Left renal pelvis (tissue), 4 donors: ENCODE results near the gene DNAH8. TPM values are rescaled to one million over a fixed set of nuclear protein-coding genes. Genes with fewer than 3 reads are reported as not detected.

ENCODE experiments used
- DNase-seq, 4 donors: peaks; one replicate each; pipeline ENCODE4 v3.0.0-alpha.2; 2013; ENCODE audit warnings: low read depth in 4 of 4, low spot score in 3 of 4
- polyA plus RNA-seq, 4 donors: library from polyadenylated mRNA; unstranded; fragments of 120-200 nt; gene quantifications; one replicate each; pipeline ENCODE4 v1.2.1, GENCODE V29; 2013; ENCODE audit not compliant: insufficient read length in 4 of 4

The DNAH8 gene
- polyA plus RNA-seq, 4 donors = 0.15 to 0.77 (median 0.46) TPM

DNA sequence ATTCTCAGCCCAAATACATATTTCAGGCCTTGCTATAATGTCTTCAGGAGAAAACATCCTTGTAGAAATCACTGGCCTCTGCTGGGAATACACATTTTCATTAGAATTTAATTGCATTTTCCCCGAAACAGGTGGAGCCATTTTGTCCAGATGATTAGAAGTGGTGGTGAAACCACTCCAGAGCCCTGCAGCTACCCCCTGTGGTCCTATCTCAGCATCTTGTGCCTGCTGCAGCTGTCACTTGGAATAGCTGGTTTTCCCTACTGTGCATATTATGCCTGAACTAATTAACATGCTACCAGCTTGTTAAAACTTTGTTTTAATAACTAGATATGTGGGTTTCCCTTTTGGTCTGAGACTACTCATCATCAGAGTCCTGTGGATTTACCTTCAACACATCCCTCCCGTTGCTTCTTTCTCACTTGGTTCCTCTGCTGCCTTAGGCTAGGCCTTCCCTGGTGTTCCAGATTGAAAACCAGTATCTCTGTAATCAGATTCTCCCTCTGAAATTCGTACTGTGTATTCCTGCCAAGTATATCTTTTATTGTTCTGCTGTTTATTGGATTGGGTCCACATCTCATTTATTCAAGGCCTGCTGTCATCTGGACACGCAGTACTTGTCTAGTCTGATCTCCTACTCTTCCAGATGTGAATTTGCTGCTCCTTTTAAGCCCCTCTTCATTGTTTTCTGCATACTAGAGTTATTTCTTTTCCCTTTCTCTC, 15.2 kb downstream of the DNAH8 start:
- no peak for DNase-seq

DNA sequence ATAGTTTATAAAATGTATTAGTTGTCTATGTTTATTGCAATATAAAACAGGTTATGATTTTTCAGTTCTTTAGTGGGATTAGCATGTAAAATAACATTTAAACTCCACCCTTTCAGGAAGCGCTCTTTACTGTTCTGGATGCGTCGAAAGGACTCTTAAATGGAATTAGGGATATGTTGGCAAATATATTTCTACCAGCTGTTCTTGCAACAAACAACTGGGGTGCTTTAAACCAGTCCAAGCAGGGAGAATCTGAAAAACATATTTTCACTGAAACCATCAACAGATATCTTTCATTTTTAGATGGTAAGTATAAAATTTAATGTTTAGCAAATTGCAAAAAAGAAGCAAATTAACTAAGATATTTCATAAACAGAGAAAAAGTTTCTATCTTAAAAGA, 21.8 kb downstream of the DNAH8 start:
- no peak for DNase-seq

- DNase-seq = no peak
Measured at GRCh38 chr6:38738261-38738660, 23.1 kb downstream of the DNAH8 start.

GRCh38 chr6:38739532-38739931, 24.4 kb downstream of the DNAH8 start:
- no peak for DNase-seq

DNA sequence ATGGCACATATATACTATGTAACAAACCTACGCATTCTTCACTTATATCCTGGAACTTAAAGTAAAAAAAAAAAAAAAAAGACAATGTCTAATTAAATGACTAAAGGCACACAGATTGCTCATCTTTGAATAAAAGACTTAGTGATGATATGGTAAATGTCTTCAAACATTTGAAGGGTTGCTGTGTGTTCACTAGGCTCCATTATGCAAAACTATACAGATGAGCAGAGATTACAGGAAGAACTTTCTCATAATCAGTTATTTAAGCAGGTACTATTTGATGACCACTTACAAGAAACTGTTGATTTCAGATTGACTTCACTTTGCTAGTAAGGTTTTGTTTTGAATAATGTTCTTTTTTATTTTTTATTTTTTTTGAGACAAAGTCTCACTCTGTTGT, 34.4 kb downstream of the DNAH8 start:
- DNase-seq = no peak

DNA sequence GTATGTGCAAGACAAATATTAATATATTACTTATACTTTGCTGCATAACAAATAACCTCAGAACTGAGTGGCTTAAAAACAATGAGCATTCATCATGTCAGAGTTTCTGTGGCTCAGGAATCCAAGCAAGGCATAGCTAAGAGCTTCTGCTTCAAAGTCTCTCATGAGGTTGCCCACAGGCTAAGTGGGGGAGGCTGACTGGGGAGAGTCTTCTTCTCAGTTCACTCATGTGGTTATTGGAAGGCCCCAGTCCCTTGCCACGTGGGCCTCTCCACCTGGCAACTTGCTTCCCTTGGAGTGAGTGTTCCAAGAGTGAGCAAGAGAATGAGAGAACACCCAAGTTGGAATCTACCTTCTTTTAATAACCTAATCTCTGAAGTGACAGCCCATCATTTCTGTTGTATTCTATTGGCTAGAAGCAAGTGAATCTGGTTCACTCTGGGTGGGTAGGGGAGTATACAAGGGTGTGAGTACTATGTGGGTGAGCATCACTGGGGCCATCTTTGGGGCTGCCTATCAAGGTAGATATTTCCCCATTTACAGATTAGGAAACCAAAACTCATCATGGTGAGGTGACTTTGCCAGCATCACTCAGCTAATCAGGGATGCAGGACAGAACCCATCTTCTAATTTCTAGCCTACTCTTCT, 36.0 kb downstream of the DNAH8 start:
- DNase-seq = no peak

GRCh38 chr6:38753707-38754106, 38.6 kb downstream of the DNAH8 start:
- no peak for DNase-seq

DNA sequence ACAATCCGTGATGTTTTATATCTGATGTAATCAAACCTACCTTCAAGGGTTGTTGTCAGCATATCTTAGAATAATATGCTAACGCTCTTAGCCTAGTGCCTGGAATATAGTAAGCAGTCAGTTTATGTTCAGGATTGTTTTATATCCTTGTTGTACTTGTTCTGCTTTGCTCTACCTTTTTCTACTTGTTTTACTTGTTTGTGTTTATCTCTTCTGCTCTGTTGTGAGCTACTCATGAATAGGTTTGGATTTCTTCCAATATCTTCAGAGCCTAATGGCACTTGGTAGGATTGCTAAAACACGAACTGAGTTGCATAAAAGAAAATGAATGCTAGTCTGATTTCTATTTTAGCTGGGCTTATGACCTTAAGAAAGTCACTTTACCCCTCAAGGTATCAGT, 40.1 kb downstream of the DNAH8 start:
- peak in 2 of 4 donors; percentile 1 to 25 for DNase-seq

DNA sequence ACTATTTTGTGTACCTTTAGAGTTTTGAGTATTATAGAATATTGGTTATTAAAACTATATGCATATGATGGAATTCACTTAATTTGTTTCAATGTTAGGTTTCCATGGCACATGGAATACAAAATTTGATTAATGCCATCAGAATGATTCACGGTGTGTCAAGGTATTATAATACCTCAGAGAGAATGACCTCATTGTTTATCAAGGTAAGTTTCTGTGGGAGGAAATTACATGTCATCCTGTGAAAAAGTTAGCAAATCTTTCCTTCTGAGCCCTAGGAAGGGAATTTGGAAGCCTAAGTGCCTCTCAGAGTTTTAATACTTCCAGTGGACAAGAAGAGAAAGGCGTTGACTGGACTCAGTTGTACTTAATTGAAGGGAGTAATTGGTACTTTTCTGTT, 40.8 kb downstream of the DNAH8 start:
- no peak for DNase-seq

GRCh38 chr6:38760097-38760496, 45.0 kb downstream of the DNAH8 start:
- no peak for DNase-seq

- DNase-seq = no peak
Measured at GRCh38 chr6:38762848-38763247, 47.7 kb downstream of the DNAH8 start.

GRCh38 chr6:38767560-38767959, 52.4 kb downstream of the DNAH8 start:
- DNase-seq = no peak

- no peak for DNase-seq
Measured at GRCh38 chr6:38773338-38773737, 58.2 kb downstream of the DNAH8 start.

DNA sequence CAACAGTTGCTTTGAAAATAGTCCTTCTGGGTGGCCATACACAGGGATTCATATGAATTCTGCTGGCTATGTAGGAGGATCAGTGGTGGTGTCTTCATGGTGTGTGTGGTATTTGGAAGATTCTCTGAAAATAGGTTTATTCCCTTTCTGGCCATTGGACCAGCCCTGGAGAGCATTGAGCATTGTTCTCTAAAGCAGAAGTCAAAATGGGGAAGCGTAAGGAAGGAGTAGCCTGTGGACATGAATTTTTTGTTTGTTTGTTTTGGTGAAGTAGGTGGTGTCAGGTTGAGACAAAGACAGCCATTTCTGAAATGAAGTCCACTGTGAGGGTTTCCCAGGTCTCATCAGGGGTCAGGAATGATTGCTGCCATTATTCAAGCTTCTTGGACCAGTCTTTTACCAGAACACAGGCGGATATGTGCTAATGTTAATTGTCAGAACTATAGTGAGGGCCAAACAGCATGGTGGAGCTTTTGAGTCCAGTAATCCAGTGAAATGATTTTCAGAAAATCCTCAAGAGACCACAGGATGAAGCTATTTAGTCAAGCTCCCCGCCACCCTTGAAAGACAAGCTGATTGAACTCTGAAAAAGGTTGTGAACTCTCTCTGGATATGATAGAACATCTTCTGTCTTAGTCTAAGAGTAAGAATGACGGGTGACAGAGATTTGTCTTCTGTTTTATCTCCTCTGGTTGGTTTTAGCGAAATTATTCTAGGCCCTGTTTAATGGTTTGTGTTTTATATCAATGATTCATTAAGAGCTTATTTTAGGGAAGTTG, 60.0 kb downstream of the DNAH8 start:
- DNase-seq = no peak

DNA sequence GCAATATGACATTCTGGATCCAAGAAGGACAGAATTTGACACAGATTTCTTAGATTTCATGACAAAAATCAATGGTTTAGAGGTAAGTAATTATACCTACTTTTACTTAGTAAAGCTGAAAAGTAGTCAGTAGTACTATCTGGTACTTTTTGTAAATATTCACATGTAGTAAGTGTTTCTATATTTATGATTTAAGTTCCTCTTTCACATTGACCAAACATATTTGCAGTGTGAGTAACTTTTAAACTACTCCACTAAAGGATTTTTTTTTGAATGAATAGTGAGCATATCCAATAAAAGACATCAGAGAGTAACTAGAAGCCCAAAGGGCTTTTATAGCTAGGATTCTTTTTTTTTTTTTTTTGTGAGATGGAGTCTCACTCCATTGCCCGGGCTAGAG, 60.8 kb downstream of the DNAH8 start:
- no peak for DNase-seq

GRCh38 chr6:38776515-38776914, 61.4 kb downstream of the DNAH8 start:
- DNase-seq = no peak

- DNase-seq = no peak
Measured at GRCh38 chr6:38779310-38780062, 64.4 kb downstream of the DNAH8 start.

DNA sequence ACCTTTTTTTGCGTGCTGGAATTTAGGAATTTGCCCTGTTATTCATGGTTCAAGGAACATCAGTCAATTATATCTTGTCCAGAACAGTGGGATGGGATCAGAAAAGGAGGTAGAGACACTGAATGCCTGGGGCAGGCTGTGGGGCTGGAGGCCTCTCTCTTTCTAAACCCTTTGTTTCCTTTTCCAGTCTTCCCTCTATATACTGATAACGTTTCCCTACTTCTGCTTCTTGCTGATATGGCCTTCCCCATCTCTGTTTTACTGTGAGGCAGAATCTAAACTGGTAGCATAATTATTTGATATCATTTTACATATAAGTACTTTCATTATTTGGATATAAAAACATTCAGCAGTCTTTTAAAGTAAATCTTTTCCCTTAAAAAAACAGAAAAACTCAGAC, 67.5 kb downstream of the DNAH8 start:
- no peak for DNase-seq

DNA sequence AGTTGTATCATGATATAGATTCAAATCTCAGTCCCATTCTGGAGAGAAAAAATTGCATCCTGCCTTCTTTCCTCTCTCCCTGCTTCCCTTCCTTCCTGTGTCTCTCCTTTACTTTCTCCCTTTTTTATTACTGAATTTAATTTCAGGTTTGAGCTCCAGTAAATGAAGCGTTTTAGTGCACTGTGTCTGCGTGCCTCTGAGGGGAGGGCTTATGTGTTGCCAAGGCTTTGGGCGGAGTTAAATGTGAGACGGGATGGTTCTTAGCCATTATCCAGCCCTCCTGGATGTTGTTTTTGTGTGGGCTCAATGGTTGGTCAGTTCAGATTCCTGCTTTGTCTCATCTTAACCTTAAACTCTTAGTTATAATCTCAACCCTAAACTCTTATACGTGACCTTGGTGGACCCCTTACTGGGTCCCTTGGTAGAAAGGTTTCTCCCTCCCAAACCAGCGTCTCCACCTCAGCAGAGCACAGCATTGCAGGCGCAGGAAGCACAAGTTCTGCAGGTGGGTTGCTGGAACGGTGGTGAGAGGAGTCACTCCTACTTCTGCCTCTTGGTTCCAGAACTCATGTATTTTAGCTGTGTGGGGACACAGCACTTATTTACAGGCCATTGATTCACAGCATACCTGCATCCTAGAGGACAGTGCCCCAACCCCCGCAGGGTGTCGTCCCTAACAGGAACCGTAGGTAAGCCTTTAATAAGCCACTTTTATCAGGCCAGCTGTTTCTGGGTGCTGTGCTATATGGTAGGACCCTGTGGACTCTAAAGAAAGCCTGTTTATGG, 68.5 kb downstream of the DNAH8 start:
- DNase-seq = no peak

GRCh38 chr6:38784506-38785235, 69.6 kb downstream of the DNAH8 start:
- no peak for DNase-seq
